Thyroid gland (tissue), 4 donors: ENCODE measurements around the gene FAM47E.

Source experiments
- POLR2A ChIP-seq, 2 donors: fragments of 450-650 bp; IDR thresholded peaks; one replicate each; pipeline ENCODE4 v1.6.1; 2017; ENCODE audit warnings: antibody characterized with exemption in 2 of 2, mild to moderate bottlenecking in 2 of 2, moderate library complexity in 1 of 2
- TF ChIP-seq, protein P1 (sequence below), 6 experiments: fragments of 200-600 bp in 3 of 6; fragments of 450-650 bp in 3 of 6; sonication (generic) in 3 of 6; IDR thresholded peaks; one replicate each; pipeline ENCODE4 v1.5.1; 2016 to 2019; ENCODE audit warnings: antibody characterized with exemption in 6 of 6, mild to moderate bottlenecking in 2 of 6, inconsistent platforms in 1 of 6, moderate library complexity in 1 of 6

GRCh38 chr4:76246852-76247251 lies 4.7 kb upstream of the FAM47E start:
- TF ChIP-seq POLR2A (IDR thresholded peaks at IDR 0.05), result no peak
- TF ChIP-seq, protein P1, sequence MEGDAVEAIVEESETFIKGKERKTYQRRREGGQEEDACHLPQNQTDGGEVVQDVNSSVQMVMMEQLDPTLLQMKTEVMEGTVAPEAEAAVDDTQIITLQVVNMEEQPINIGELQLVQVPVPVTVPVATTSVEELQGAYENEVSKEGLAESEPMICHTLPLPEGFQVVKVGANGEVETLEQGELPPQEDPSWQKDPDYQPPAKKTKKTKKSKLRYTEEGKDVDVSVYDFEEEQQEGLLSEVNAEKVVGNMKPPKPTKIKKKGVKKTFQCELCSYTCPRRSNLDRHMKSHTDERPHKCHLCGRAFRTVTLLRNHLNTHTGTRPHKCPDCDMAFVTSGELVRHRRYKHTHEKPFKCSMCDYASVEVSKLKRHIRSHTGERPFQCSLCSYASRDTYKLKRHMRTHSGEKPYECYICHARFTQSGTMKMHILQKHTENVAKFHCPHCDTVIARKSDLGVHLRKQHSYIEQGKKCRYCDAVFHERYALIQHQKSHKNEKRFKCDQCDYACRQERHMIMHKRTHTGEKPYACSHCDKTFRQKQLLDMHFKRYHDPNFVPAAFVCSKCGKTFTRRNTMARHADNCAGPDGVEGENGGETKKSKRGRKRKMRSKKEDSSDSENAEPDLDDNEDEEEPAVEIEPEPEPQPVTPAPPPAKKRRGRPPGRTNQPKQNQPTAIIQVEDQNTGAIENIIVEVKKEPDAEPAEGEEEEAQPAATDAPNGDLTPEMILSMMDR (IDR thresholded peaks at IDR 0.05), result no peak
